Stimulated activated CD8-positive, alpha-beta memory T cell treated with anti-CD3 and anti-CD28 coated beads, Interleukin-7, amount 100 ng/mL, for 24 hours (primary cell): Measurements from ENCODE around the gene DUSP9.
"Not testable (repeated sequence)": the region's sequence is repeated elsewhere in the genome, so short reads cannot be mapped to it uniquely, and the experiment has no call there.

Experiments
- DNase-seq: peaks from one replicate; pipeline ENCODE4 v3.0.0-alpha.2; 2020; ENCODE audit warnings: low read depth

DUSP9 gene

DNA sequence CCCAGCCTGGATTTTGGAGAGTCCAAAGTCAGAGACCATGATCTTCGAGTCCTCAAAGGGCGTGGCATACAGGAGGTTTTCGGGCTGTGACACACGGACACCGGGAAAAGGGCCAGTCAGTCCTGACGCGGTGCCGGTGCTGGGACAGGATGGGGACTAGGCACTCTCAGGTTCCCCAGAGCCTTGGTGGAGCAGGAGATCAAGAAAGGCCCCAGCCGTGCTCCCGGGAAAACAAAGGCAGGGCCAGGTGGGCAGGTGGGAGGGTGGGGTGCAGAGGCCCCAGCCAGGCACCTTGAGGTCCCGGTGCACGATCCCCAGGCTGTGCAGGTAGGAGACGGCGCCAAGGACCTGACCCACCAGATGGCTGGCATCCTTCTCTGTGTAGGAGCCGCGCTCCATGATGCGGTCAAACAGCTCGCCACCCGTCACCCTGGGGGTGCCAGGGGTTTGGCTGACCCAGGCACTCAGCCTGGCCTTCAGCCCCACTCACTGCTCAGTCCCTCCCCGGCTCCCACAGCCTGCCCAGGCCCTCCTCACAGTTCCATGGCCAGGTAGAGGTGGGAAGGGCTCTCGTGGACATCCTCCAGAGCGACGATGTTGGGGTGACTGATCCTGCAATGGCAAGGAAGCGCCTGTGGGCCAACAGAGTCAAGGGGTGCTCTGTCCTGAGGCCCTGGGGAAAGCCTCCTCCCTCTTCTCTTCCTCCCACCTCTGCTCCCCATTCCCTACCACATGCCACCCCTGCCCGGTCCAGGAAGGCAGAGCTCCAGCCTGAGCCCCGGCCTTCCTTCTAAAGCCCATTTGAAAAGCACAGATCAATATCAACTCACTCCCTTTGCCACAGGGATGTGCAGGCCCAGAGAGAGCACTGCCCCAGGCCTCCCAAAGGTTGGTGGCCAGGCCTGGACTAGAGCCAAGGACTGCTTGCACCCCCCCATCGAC, 24.9 kb downstream of the DUSP9 start:
- no peak for DNase-seq

- no peak for DNase-seq
These were observed 25.8 kb downstream of the DUSP9 start for GRCh38 chrX:153672531-153673427.

DNA sequence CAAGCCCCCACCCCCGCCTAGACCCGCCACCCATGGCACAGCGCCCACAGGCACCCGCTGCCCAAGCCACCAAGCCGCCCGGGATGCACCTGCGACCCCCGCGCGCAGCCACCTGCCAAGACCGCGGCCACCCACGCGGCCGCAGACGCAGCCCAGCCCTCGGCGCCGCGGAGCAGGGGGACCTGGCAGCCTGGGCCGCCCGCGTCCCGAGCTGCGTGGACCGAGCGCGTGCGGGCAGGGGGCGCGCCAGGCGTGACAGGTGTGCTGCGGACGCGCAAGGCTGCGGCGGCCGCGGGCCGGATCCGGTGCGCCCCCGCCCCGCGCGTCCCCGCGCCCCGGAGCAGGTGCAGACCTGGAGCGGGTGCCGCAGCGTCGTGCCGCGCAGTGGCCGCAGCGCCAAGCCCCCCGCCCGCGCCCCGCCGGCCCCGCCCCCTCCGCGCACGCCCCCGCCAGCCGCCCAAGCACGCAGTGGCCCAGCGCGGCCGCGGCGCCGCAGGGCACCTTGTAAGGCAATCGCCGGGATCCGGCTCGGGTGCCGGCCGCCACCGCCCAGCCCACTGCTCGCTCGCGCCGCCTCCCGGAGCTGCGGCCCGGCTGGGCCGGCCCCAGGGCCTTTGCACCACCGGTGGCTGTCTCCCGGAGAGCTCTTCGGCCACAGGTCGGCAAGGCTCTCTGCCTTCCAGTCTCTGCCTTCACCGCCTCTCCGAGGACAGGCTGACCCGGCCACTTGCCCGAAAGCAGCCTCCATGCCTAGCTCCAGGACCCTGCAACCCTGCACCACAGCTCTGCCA, 26.6 kb downstream of the DUSP9 start, which contains the start of gene PNCK:
TSS of gene PNCK (minus strand) at position 386 of the 791 bp plus-strand sequence. CDS start 737 bp downstream, outside the sequence.
- DNase-seq, result no peak

DNA sequence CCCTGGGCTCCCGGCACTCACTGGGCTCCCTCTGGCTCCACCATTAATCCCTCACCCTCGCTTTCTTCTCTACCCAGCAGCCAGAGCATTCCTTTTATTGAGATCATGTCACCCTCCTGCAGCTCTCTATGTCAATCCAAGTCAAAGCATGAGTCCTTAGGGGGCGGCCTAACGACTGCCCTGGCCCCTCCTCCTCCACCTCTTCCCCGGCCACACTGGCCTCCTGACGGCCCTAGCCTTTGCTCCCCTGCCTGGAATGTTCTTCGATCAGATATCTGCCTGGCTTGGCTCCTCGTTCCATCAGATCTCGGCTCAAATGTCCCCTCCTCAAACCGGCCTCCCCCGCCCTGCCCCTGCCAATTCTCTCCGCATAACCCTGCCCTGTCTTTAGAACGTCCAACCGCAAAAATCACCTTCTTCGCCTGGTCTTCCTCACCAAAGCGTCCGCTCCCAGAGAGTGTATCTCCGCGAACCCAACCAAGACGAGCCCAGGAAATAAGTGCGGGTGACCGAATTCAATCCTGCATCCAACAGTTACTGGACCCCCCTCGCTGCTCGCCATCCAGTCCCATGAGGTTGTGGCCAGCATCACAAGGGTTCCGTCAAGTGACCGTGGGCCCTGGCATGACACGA, 27.3 kb downstream of the DUSP9 start:
- no peak for DNase-seq

DNA sequence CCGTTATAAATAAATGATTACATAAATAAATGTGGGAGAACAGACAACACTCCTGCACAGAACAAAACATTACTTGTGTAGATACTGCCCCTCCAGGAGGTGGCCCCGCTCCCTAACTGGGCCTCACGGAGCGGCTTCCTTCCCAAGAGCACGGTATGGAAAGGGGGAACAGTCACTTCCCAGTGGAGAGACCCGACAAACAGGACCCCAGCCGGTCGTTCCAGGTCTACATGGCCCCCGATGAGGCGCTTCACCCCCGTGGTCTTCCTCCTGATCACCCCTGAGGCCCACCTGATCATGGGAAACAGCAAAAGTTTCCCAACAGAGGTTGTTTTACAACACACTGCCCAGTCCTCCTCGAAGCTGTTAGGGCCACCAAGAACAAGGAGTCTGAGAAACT, 34.2 kb downstream of the DUSP9 start:
- no peak for DNase-seq

GRCh38 chrX:153683486-153683885, 36.5 kb downstream of the DUSP9 start:
- not testable (repeated sequence) for DNase-seq

- no peak for DNase-seq
These were observed 37.6 kb downstream of the DUSP9 start for GRCh38 chrX:153684467-153685155.

- no peak for DNase-seq
These were observed 38.1 kb downstream of the DUSP9 start for GRCh38 chrX:153685156-153685536.

- DNase-seq, result no peak
These were observed 39.0 kb downstream of the DUSP9 start for GRCh38 chrX:153685751-153686696.

GRCh38 chrX:153686711-153687110, 39.7 kb downstream of the DUSP9 start:
- no peak for DNase-seq

DNA sequence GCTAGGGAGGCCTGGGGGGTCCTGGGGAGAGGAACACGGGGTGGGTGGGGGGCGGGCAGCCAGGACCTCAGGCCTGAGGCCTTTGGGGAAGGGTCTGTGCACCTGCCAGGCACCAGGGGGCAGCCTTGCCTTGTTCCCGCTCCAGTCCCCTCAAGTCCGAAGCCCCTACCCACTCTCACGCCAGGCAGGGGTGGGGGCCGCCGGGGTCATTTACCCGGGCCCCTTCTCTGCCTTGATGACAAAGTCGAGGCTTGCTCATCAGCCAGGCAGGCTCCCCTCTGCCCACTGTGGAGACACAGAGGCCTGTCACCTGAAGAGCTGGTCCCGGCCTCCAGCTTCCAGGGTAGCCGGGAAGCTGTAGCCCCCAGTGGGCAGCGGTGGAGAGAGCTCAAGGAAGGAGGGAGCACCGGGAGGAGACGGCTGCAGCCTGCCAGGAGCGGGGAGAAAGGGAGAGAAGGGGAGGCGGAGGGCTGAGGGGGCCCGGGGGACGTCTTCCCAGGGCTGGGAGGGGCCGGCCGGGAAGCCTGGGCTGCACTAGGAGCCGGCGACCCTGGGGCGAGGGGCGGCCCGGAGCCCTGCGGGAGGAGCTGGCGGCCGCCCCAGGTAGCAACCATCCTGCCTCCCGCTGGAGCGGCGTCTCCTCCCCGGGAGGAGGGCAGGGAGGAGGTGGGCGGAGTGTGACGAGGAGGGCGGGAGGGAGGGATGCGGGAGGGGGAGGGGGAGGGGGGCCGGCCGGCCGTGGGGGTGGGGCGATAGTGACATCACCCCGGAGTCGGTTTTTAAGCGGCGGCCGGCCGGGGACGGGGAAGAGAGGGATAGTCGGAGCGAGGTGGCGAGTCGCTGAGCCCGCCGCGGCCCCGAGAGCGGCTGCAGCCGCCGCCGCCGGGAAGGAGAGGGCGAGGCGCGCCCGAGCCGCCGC, 40.4 kb downstream of the DUSP9 start, which contains the start of gene SLC6A8:
TSS of gene SLC6A8 (plus strand) at position 806 of the 919 bp plus-strand sequence. CDS start 649 bp downstream, outside the sequence.
- DNase-seq, result no peak

GRCh38 chrX:153688071-153688470, 41.1 kb downstream of the DUSP9 start:
- DNase-seq, result no peak

DNA sequence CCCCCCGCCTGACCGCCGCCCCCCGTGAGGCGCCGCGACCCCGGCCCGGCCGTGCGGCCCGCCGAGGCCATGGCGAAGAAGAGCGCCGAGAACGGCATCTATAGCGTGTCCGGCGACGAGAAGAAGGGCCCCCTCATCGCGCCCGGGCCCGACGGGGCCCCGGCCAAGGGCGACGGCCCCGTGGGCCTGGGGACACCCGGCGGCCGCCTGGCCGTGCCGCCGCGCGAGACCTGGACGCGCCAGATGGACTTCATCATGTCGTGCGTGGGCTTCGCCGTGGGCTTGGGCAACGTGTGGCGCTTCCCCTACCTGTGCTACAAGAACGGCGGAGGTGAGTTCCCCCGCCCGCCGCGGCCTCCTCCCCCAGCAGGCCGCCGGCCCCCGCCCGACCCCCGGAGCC, 41.5 kb downstream of the DUSP9 start:
- no peak for DNase-seq

- DNase-seq, result no peak
These were observed 42.0 kb downstream of the DUSP9 start for GRCh38 chrX:153688911-153689590.

DNA sequence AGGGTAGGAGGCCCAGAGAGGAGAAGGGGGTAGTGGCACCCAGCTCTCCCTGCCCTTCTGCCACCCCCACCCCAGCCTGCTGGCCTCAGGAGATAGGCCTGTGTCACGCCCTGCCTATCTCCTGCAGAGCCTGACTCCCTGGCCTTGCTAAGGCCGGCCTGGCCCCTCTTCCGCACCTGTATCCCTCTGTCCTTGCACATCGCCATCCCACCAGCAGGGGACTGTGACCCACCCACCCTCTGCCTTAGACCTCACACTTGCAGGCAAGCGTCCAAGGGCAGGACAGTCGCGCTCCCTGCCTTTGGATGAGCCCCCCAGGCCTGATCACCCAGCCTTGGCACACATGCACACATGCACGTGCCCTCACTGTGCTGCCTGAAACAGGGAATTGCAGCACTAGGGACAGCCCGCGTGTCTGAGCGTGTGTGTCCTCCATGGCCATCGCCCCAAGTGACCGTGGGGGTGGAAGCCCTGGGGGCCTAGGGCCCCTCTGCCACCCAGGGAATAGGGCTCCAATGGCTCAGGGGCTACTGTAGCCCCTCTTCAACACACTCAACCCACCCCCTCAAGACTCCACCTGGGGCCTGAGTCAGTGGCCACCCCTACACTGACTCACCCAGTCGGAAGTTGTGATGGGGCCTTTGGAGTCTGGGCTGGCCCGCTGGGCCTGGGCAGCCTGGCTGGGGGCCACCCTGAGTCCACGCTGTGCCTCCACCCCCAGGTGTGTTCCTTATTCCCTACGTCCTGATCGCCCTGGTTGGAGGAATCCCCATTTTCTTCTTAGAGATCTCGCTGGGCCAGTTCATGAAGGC, 42.9 kb downstream of the DUSP9 start:
- no peak for DNase-seq

GRCh38 chrX:153690466-153690865, 43.5 kb downstream of the DUSP9 start:
- DNase-seq, result no peak
